ENCODE measurements around the gene IGFBPL1. TPM values are rescaled to one million over a fixed set of nuclear protein-coding genes. Genes with fewer than 3 reads are reported as not detected.

Gene IGFBPL1
- total and polyA plus RNA-seq, 2 of the 13 experiments (the other 11 are each of a cell fraction or from before 2014, with no cell fraction given): 0.24 TPM; not detected in 1

DNA sequence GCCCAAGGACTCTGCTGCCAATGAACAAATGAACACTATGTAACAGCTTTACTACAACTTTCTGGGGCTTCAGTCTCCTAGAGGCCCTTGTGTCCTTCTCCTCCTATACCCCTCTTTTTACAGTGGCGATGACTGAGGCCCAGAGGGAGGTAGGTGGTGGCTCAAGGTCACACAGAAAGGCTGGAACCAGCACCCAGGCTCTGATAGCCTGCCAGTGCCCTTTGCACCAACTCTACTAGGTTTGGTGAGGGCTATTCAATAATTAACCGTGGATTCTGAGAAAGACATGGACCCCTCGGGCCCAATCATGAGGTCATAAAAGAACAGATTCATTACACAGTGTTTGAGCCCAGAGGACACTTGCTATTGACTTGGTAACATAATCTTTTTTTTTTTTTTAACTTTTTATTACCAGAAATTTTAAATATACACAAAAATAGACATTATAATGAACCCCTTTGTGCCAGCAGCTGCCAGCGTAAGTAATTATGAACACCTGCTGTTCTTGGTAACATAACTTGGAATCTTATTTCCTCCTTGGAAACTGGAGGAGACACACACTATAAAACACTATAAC is 37.8 kb downstream of the IGFBPL1 start (continued):
- TF ChIP-seq ZBTB34 (CRISPR knock-in tag; IDR thresholded peaks at IDR 0.05) (peak; percentile 91), TFAP4 (IDR thresholded peaks at IDR 0.05; ENCODE audit: borderline replicate concordance, low read depth) (peak; percentile 34; the same call in 1 of the 2 replicates), ZFP37 (CRISPR knock-in tag; IDR thresholded peaks at IDR 0.05; ENCODE audit: borderline replicate concordance) (no peak), GMEB2 (CRISPR knock-in tag; IDR thresholded peaks at IDR 0.05; ENCODE audit: low read depth) (no peak), SNAPC5 (CRISPR knock-in tag; IDR thresholded peaks at IDR 0.05; ENCODE audit: borderline replicate concordance) (no peak), ZNF782 (CRISPR knock-in tag; IDR thresholded peaks at IDR 0.05; ENCODE audit: borderline replicate concordance) (no peak), GABPB1 (CRISPR knock-in tag; IDR thresholded peaks at IDR 0.05) (no peak; the same call in 1 of the 2 replicates), SP1 (IDR thresholded peaks at IDR 0.05) (no peak), SP1 (CRISPR knock-in tag; IDR thresholded peaks at IDR 0.05) (no peak), ZNF772 (CRISPR knock-in tag; IDR thresholded peaks at IDR 0.05) (0 out of 2 replicates have a peak, but pooled peaks have one; percentile 50), TCF12 (IDR thresholded peaks at IDR 0.05) (no peak), TCF12 (CRISPR knock-in tag; IDR thresholded peaks at IDR 0.05) (no peak), ZNF773 (CRISPR knock-in tag; IDR thresholded peaks at IDR 0.05; ENCODE audit: borderline replicate concordance) (no peak), SP4 (CRISPR knock-in tag; IDR thresholded peaks at IDR 0.05) (no peak), MXD1 (CRISPR knock-in tag; IDR thresholded peaks at IDR 0.05) (no peak), ZNF432 (CRISPR knock-in tag; IDR thresholded peaks at IDR 0.05; ENCODE audit: borderline replicate concordance) (no peak), TEAD2 (CRISPR knock-in tag; IDR thresholded peaks at IDR 0.05) (no peak), ZUFSP (CRISPR knock-in tag; IDR thresholded peaks at IDR 0.05; ENCODE audit: borderline replicate concordance) (no peak), MTF1 (CRISPR knock-in tag; IDR thresholded peaks at IDR 0.05) (no peak), FIP1L1 (IDR thresholded peaks at IDR 0.05; ENCODE audit: borderline replicate concordance, insufficient read depth, low read depth, low read length) (no peak), ELF1 (CRISPR knock-in tag; IDR thresholded peaks at IDR 0.05) (no peak), ZNF652 (CRISPR knock-in tag; IDR thresholded peaks at IDR 0.05; ENCODE audit: borderline replicate concordance, low read depth) (no peak), MLLT10 (CRISPR knock-in tag; IDR thresholded peaks at IDR 0.05) (no peak)
- TF ChIP-seq, protein P1, sequence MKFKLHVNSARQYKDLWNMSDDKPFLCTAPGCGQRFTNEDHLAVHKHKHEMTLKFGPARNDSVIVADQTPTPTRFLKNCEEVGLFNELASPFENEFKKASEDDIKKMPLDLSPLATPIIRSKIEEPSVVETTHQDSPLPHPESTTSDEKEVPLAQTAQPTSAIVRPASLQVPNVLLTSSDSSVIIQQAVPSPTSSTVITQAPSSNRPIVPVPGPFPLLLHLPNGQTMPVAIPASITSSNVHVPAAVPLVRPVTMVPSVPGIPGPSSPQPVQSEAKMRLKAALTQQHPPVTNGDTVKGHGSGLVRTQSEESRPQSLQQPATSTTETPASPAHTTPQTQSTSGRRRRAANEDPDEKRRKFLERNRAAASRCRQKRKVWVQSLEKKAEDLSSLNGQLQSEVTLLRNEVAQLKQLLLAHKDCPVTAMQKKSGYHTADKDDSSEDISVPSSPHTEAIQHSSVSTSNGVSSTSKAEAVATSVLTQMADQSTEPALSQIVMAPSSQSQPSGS (CRISPR knock-in tag; IDR thresholded peaks at IDR 0.05): peak; percentile 69

All from HepG2 (cell line).